Kidney capillary endothelial cell (primary cell): ENCODE data around the gene SPTB.

Experiments
- DNase-seq: peaks from one replicate; pipeline ENCODE4 v3.0.0-alpha.2; 2018; ENCODE audit warnings: low spot score

Gene SPTB

GRCh38 chr14:64748995-64749714, 130.6 kb downstream of the SPTB start:
- no peak for DNase-seq

GRCh38 chr14:64748521-64748920, 131.2 kb downstream of the SPTB start:
- DNase-seq = no peak

GRCh38 chr14:64747327-64747726, 132.4 kb downstream of the SPTB start:
- no peak for DNase-seq

GRCh38 chr14:64746298-64747250, 133.1 kb downstream of the SPTB start:
- no peak for DNase-seq

GRCh38 chr14:64745511-64746091, 134.1 kb downstream of the SPTB start:
- DNase-seq = no peak

- DNase-seq = no peak
Observed at GRCh38 chr14:64743061-64743460, 136.6 kb downstream of the SPTB start.

- DNase-seq = no peak
Observed at GRCh38 chr14:64741961-64742360, 137.7 kb downstream of the SPTB start.

- DNase-seq = no peak
Observed at GRCh38 chr14:64741200-64741599, 138.5 kb downstream of the SPTB start.

GRCh38 chr14:64738281-64738804, 141.4 kb downstream of the SPTB start:
- DNase-seq = no peak

- no peak for DNase-seq
Observed at GRCh38 chr14:64737391-64738280, 142.1 kb downstream of the SPTB start.

- no peak for DNase-seq
Observed at GRCh38 chr14:64736271-64737169, 143.2 kb downstream of the SPTB start.

GRCh38 chr14:64734990-64735389, 144.7 kb downstream of the SPTB start:
- no peak for DNase-seq

- no peak for DNase-seq
Observed at GRCh38 chr14:64733899-64734298, 145.8 kb downstream of the SPTB start.

GRCh38 chr14:64733321-64733720, 146.4 kb downstream of the SPTB start:
- no peak for DNase-seq

- no peak for DNase-seq
Observed at GRCh38 chr14:64732536-64733120, 147.1 kb downstream of the SPTB start.

- no peak for DNase-seq
Observed at GRCh38 chr14:64732066-64732465, 147.6 kb downstream of the SPTB start.

GRCh38 chr14:64731141-64731581, 148.5 kb downstream of the SPTB start:
- DNase-seq = no peak

- no peak for DNase-seq
Observed at GRCh38 chr14:64730681-64731080, 149.0 kb downstream of the SPTB start.

- DNase-seq = no peak
Observed at GRCh38 chr14:64730061-64730440, 149.7 kb downstream of the SPTB start.
